Anterior cingulate cortex (tissue), 58 donors: ENCODE data around the gene FNBP1L.
A peak's percentile ranks its signal among the peaks of the same experiment; 100 is the strongest.
"Not testable (repeated sequence)": the region's sequence is repeated elsewhere in the genome, so short reads cannot be mapped to it uniquely, and the experiment has no call there.

Experiments used
- DNase-seq, 58 donors: peaks; one replicate each; lab custom pipeline; 2025; lab: John Stamatoyannopoulos, UW

Gene FNBP1L

GRCh38 chr1:93522721-93523120, 74.8 kb downstream of the FNBP1L start:
- no peak for DNase-seq

- DNase-seq = no peak
These were observed 77.5 kb downstream of the FNBP1L start for GRCh38 chr1:93525431-93525830.

GRCh38 chr1:93526431-93526830, 78.5 kb downstream of the FNBP1L start:
- no peak for DNase-seq

- no peak for DNase-seq
These were observed 80.5 kb downstream of the FNBP1L start for GRCh38 chr1:93528412-93528811.

- no peak for DNase-seq
These were observed 83.3 kb downstream of the FNBP1L start for GRCh38 chr1:93531193-93531592.

- no peak for DNase-seq
These were observed 85.0 kb downstream of the FNBP1L start for GRCh38 chr1:93532780-93533378.

GRCh38 chr1:93533677-93534076, 85.8 kb downstream of the FNBP1L start:
- no peak for DNase-seq

- no peak for DNase-seq
These were observed 89.5 kb downstream of the FNBP1L start for GRCh38 chr1:93537396-93537795.

- no peak for DNase-seq
These were observed 90.0 kb downstream of the FNBP1L start for GRCh38 chr1:93537924-93538323.

- DNase-seq = no peak
These were observed 93.1 kb downstream of the FNBP1L start for GRCh38 chr1:93541045-93541444.

GRCh38 chr1:93542398-93542797, 94.5 kb downstream of the FNBP1L start:
- DNase-seq = no peak

GRCh38 chr1:93546162-93546863, 98.4 kb downstream of the FNBP1L start:
- DNase-seq = no peak

GRCh38 chr1:93549131-93549530, 101.2 kb downstream of the FNBP1L start:
- no peak for DNase-seq

- no peak for DNase-seq
These were observed 101.9 kb downstream of the FNBP1L start for GRCh38 chr1:93549811-93550210.

- peak in 22 of 58 donors; percentile 4 to 88 (median 22) for DNase-seq
These were observed 105.0 kb downstream of the FNBP1L start for GRCh38 chr1:93552741-93553455.

- DNase-seq = not testable (repeated sequence)
These were observed 106.1 kb downstream of the FNBP1L start for GRCh38 chr1:93553886-93554490.

- no peak for DNase-seq
These were observed 107.3 kb downstream of the FNBP1L start for GRCh38 chr1:93554883-93555872.

- no peak for DNase-seq
These were observed 108.4 kb downstream of the FNBP1L start for GRCh38 chr1:93556291-93556690.

- no peak for DNase-seq
These were observed 111.1 kb downstream of the FNBP1L start for GRCh38 chr1:93559045-93559444.

GRCh38 chr1:93559695-93560094, 111.8 kb downstream of the FNBP1L start:
- no peak for DNase-seq
